ENCODE results near the gene PNLIPRP1. TPM values are rescaled to one million over a fixed set of nuclear protein-coding genes. Genes with fewer than 3 reads are reported as not detected.

Gene PNLIPRP1
- polyA plus RNA-seq, 1 donor (not counting 4 experiments of a cell fraction or from before 2014, with no cell fraction given): not detected

DNA sequence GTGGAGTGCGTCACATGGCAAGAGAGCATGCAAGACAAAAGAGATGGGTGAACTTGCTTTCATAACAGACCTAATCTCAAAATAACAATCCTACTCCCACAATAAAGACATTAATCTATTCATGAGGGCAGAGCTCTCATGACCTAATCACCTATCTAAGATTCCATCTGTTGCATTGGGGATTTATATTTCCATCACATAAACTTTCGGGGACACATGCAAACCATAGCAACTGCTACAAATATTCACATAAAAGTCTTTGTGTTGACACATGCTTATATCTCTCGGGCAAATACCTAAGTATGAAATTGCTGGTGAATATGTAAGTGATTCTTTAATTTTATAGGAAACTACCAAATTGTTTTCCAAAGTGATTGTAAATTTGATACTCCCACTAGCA, 16.0 kb upstream of the PNLIPRP1 start:
- Histone ChIP-seq H3K27ac (ENCODE audit: control insufficient read depth, insufficient read depth, low read length) (no peak overlapping the region), H3K79me2 (ENCODE audit: control insufficient read depth, insufficient read depth, low read length) (no peaks in the 10 kb centered on the region), H3K27me3 (ENCODE audit: control insufficient read depth, extremely low read depth, insufficient read depth, low read length) (no peaks in the 10 kb centered on the region), H3K4me3 (ENCODE audit: control insufficient read depth in 2 of 3, extremely low read depth in 1 of 3, insufficient read depth in 2 of 3, low read depth in 1 of 3, low read length in 3 of 3) (no peak overlapping the region), H3K9me3 (ENCODE audit: control insufficient read depth, low read depth, low read length) (no peaks in the 10 kb centered on the region), H3K9me1 (ENCODE audit: control insufficient read depth, extremely low read depth, insufficient read depth, low read length) (no peaks in the 10 kb centered on the region), H2AFZ (ENCODE audit: control insufficient read depth, low read length) (no peak overlapping the region), H4K20me1 (ENCODE audit: control insufficient read depth, extremely low read depth, insufficient read depth, low read length) (no peaks in the 10 kb centered on the region), H3K4me1 (ENCODE audit: control insufficient read depth, extremely low read depth, insufficient read depth, low read length) (no peaks in the 10 kb centered on the region), H3K4me2 (ENCODE audit: control insufficient read depth, extremely low read depth, insufficient read depth, low read depth, low read length) (no peak overlapping the region), H3K36me3 (ENCODE audit: control insufficient read depth in 2 of 2, extremely low read depth in 1 of 2, insufficient read depth in 2 of 2, low read length in 2 of 2) (no peaks in the 10 kb centered on the region), H3K9ac (ENCODE audit: control insufficient read depth, extremely low read depth, insufficient read depth, low read length) (no peak overlapping the region)
- dilution Hi-C loops (cut with MboI; ENCODE audit: extremely low pct_ligation_motif_present, low sequenced_read_pairs): no loop called here
- no peak for TF ChIP-seq EZH2 (IDR thresholded peaks at IDR 0.05; ENCODE audit: low read length)
- TF ChIP-seq CTCF (optimal IDR thresholded peaks at IDR 0.05 in 1 of 3, IDR thresholded peaks at IDR 0.05 in 1 of 3, conservative IDR thresholded peaks at IDR 0.05 in 1 of 3; ENCODE audit: extremely low read depth in 1 of 3, insufficient read depth in 2 of 3, low read length in 3 of 3): no peak
- FAIRE-seq (no peak), DNase-seq (ENCODE audit: low read depth, low spot score) (no peak)

- no peaks in the 10 kb centered on the region for H4K20me1 ChIP-seq (ENCODE audit: control insufficient read depth, extremely low read depth, insufficient read depth, low read length)
- H2AFZ ChIP-seq (ENCODE audit: control insufficient read depth, low read length): no peak overlapping the region
- no peak for TF ChIP-seq CTCF (optimal IDR thresholded peaks at IDR 0.05 in 1 of 3, IDR thresholded peaks at IDR 0.05 in 1 of 3, conservative IDR thresholded peaks at IDR 0.05 in 1 of 3; ENCODE audit: extremely low read depth in 1 of 3, insufficient read depth in 2 of 3, low read length in 3 of 3)
- TF ChIP-seq EZH2 (IDR thresholded peaks at IDR 0.05; ENCODE audit: low read length): no peak
- no peaks in the 10 kb centered on the region for H3K79me2 ChIP-seq (ENCODE audit: control insufficient read depth, insufficient read depth, low read length)
- H3K36me3 ChIP-seq (ENCODE audit: control insufficient read depth in 2 of 2, extremely low read depth in 1 of 2, insufficient read depth in 2 of 2, low read length in 2 of 2): no peaks in the 10 kb centered on the region
- H3K4me2 ChIP-seq (ENCODE audit: control insufficient read depth, extremely low read depth, insufficient read depth, low read depth, low read length): no peak overlapping the region
- FAIRE-seq (no peak), DNase-seq (ENCODE audit: low read depth, low spot score) (no peak)
- no peak overlapping the region for H3K9ac ChIP-seq (ENCODE audit: control insufficient read depth, extremely low read depth, insufficient read depth, low read length)
- no peaks in the 10 kb centered on the region for H3K27me3 ChIP-seq (ENCODE audit: control insufficient read depth, extremely low read depth, insufficient read depth, low read length)
- H3K4me1 ChIP-seq (ENCODE audit: control insufficient read depth, extremely low read depth, insufficient read depth, low read length): no peaks in the 10 kb centered on the region
- dilution Hi-C loops (cut with MboI; ENCODE audit: extremely low pct_ligation_motif_present, low sequenced_read_pairs): no loop called here
- H3K4me3 ChIP-seq (ENCODE audit: control insufficient read depth in 2 of 3, extremely low read depth in 1 of 3, insufficient read depth in 2 of 3, low read depth in 1 of 3, low read length in 3 of 3): no peak overlapping the region
- H3K27ac ChIP-seq (ENCODE audit: control insufficient read depth, insufficient read depth, low read length): no peak overlapping the region
- no peaks in the 10 kb centered on the region for H3K9me3 ChIP-seq (ENCODE audit: control insufficient read depth, low read depth, low read length)
- H3K9me1 ChIP-seq (ENCODE audit: control insufficient read depth, extremely low read depth, insufficient read depth, low read length): no peaks in the 10 kb centered on the region
These were observed 2.7 kb upstream of the PNLIPRP1 start for GRCh38 chr10:116587878-116588591.

Data from keratinocyte (primary cell).